Measurements from ENCODE around the gene VDAC1. TPM values are rescaled to one million over a fixed set of nuclear protein-coding genes. Genes with fewer than 3 reads are reported as not detected.

Gene VDAC1
- total and polyA plus RNA-seq, 2 donors (not counting 1 experiment from before 2014, with no cell fraction given) = 202 to 281 TPM

GRCh38 chr5:133995883-133996563 is 8.8 kb downstream of the VDAC1 start:
- Histone ChIP-seq H3K4me3 (replicated peaks in 1 of 4; ENCODE audit: control extremely low read depth in 1 of 4, insufficient read depth in 1 of 4, low read depth in 3 of 4, low read length in 4 of 4) (no peak overlapping the region), H2AFZ (ENCODE audit: low read length) (no peak overlapping the region), H3K79me2 (ENCODE audit: control insufficient read depth, insufficient read depth, low read length) (peaks cover 92% of the 10 kb centered on the region), H3K9ac (ENCODE audit: insufficient read depth, low read length) (no peak overlapping the region), H4K20me1 (ENCODE audit: control insufficient read depth, extremely low read depth, insufficient read depth, low read length) (peaks cover 5% of the 10 kb centered on the region), H3K27me3 (ENCODE audit: control insufficient read depth, insufficient read depth, low read length) (no peaks in the 10 kb centered on the region), H3K27ac (ENCODE audit: insufficient read depth, low read length) (no peak overlapping the region), H3K4me1 (ENCODE audit: control insufficient read depth, extremely low read depth, insufficient read depth, low read length) (peaks cover 18% of the 10 kb centered on the region), H3K4me2 (ENCODE audit: extremely low read depth, insufficient read depth, low read length) (no peak overlapping the region), H3K9me3 (ENCODE audit: control insufficient read depth, insufficient read depth, low read depth, low read length) (no peaks in the 10 kb centered on the region), H3K36me3 (ENCODE audit: control insufficient read depth, insufficient read depth, low read length) (peaks cover 12% of the 10 kb centered on the region)
- TF ChIP-seq EZH2 (IDR thresholded peaks at IDR 0.05; ENCODE audit: low read length, missing control alignments) (no peak), CTCF (conservative IDR thresholded peaks at IDR 0.05 in 1 of 2, IDR thresholded peaks at IDR 0.05 in 1 of 2; ENCODE audit: low read depth in 1 of 2, low read length in 2 of 2) (no peak)
- no peak for DNase-seq (ENCODE audit: low read depth in 2 of 2)

GRCh38 chr5:133995341-133995740 is 9.4 kb downstream of the VDAC1 start:
- peak in 1 of 2 donors; percentile 21 for DNase-seq (ENCODE audit: low read depth in 2 of 2)
- H3K4me1 ChIP-seq (ENCODE audit: control insufficient read depth, extremely low read depth, insufficient read depth, low read length) = peaks cover 18% of the 10 kb centered on the region
- H3K27me3 ChIP-seq (ENCODE audit: control insufficient read depth, insufficient read depth, low read length) = no peaks in the 10 kb centered on the region
- H3K4me3 ChIP-seq (replicated peaks in 1 of 4; ENCODE audit: control extremely low read depth in 1 of 4, insufficient read depth in 1 of 4, low read depth in 3 of 4, low read length in 4 of 4) = no peak overlapping the region
- no peak for TF ChIP-seq CTCF (conservative IDR thresholded peaks at IDR 0.05 in 1 of 2, IDR thresholded peaks at IDR 0.05 in 1 of 2; ENCODE audit: low read depth in 1 of 2, low read length in 2 of 2)
- TF ChIP-seq EZH2 (IDR thresholded peaks at IDR 0.05; ENCODE audit: low read length, missing control alignments) = no peak
- no peak overlapping the region for H3K9ac ChIP-seq (ENCODE audit: insufficient read depth, low read length)
- H3K27ac ChIP-seq (ENCODE audit: insufficient read depth, low read length) = no peak overlapping the region
- no peak overlapping the region for H3K4me2 ChIP-seq (ENCODE audit: extremely low read depth, insufficient read depth, low read length)
- H3K36me3 ChIP-seq (ENCODE audit: control insufficient read depth, insufficient read depth, low read length) = peaks cover 10% of the 10 kb centered on the region
- H3K79me2 ChIP-seq (ENCODE audit: control insufficient read depth, insufficient read depth, low read length) = peaks cover 92% of the 10 kb centered on the region
- H3K9me3 ChIP-seq (ENCODE audit: control insufficient read depth, insufficient read depth, low read depth, low read length) = no peaks in the 10 kb centered on the region
- H2AFZ ChIP-seq (ENCODE audit: low read length) = no peak overlapping the region
- H4K20me1 ChIP-seq (ENCODE audit: control insufficient read depth, extremely low read depth, insufficient read depth, low read length) = peaks cover 4% of the 10 kb centered on the region

- H4K20me1 ChIP-seq (ENCODE audit: control insufficient read depth, extremely low read depth, insufficient read depth, low read length) = peaks cover 4% of the 10 kb centered on the region
- peaks cover 17% of the 10 kb centered on the region for H3K4me1 ChIP-seq (ENCODE audit: control insufficient read depth, extremely low read depth, insufficient read depth, low read length)
These were observed 9.8 kb downstream of the VDAC1 start for GRCh38 chr5:133994990-133995333.

More at GRCh38 chr5:133994990-133995333, 9.8 kb downstream of the VDAC1 start:
- H3K4me2 ChIP-seq (ENCODE audit: extremely low read depth, insufficient read depth, low read length) = no peak overlapping the region
- TF ChIP-seq CTCF (conservative IDR thresholded peaks at IDR 0.05 in 1 of 2, IDR thresholded peaks at IDR 0.05 in 1 of 2; ENCODE audit: low read depth in 1 of 2, low read length in 2 of 2) = no peak
- no peak for TF ChIP-seq EZH2 (IDR thresholded peaks at IDR 0.05; ENCODE audit: low read length, missing control alignments)
- H3K36me3 ChIP-seq (ENCODE audit: control insufficient read depth, insufficient read depth, low read length) = peaks cover 10% of the 10 kb centered on the region
- no peak overlapping the region for H3K9ac ChIP-seq (ENCODE audit: insufficient read depth, low read length)
- H3K27ac ChIP-seq (ENCODE audit: insufficient read depth, low read length) = no peak overlapping the region
- no peak for DNase-seq (ENCODE audit: low read depth in 2 of 2)
- peaks cover 92% of the 10 kb centered on the region for H3K79me2 ChIP-seq (ENCODE audit: control insufficient read depth, insufficient read depth, low read length)
- H2AFZ ChIP-seq (ENCODE audit: low read length) = no peak overlapping the region
- H3K9me3 ChIP-seq (ENCODE audit: control insufficient read depth, insufficient read depth, low read depth, low read length) = no peaks in the 10 kb centered on the region
- no peaks in the 10 kb centered on the region for H3K27me3 ChIP-seq (ENCODE audit: control insufficient read depth, insufficient read depth, low read length)
- H3K4me3 ChIP-seq (replicated peaks in 1 of 4; ENCODE audit: control extremely low read depth in 1 of 4, insufficient read depth in 1 of 4, low read depth in 3 of 4, low read length in 4 of 4) = no peak overlapping the region

Data from fibroblast of lung (primary cell).